GM18909 (cell line): ENCODE results near the gene SLC38A2.

Source experiments
- ATAC-seq: cut with Tn5 transposase; IDR thresholded peaks from one replicate; pipeline ENCODE4 v1.9.1; 2021; ENCODE audit warnings: mild to moderate bottlenecking; ENCODE audit not compliant: unreplicated experiment, poor library complexity

SLC38A2 gene

GRCh38 chr12:46396826-46397225 lies 24.3 kb upstream of the SLC38A2 start:
- ATAC-seq, result no peak

GRCh38 chr12:46395388-46395787 lies 22.8 kb upstream of the SLC38A2 start:
- no peak for ATAC-seq

DNA sequence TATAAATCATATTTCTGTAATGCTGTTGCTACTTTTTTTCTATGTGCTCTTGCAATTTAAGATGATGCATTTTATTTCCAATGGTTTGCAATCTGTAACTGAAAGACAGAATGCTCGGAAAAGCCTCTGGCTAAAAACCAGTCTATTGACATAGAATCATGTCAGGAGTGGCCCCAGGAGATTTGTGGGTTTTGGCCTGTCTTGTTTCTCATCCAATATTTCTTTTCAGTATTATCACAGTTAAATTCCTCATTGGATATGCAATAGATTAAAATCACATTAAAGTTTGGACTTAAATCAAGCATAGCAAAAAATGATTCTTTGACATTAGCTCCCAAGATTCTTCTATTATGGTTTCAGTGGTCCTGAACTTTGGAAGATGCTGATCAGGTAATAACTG lies 19.1 kb upstream of the SLC38A2 start:
- ATAC-seq, result no peak

- no peak for ATAC-seq
Measured at GRCh38 chr12:46390881-46391280, 18.3 kb upstream of the SLC38A2 start.

GRCh38 chr12:46390304-46390703 lies 17.7 kb upstream of the SLC38A2 start:
- no peak for ATAC-seq

DNA sequence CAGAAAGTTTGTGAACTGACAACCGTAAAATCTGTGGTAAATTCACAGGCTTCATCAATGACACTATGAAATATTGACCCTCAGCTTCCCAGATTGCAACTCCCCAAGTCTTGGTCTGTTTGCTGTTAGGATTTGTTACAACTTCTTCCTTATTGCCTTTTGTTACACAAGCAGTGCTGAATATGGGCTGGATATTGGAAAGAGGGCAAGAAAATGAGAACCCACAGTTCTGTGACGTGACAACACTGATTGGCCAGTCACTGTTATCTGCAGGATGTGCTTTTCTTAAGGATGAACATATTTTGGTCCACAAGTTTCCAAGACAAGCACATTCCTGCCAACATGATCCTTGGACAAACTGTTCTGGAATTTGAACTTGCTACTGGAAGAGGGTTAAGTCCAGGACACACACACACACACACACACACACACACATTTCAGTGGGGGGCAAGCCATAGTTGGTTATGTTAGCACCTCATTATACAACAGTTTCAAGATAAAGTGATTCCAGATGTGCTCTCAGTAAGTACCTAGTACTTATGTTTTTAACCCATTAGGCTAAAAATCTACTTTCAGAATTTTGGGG lies 16.6 kb upstream of the SLC38A2 start:
- ATAC-seq, result no peak

DNA sequence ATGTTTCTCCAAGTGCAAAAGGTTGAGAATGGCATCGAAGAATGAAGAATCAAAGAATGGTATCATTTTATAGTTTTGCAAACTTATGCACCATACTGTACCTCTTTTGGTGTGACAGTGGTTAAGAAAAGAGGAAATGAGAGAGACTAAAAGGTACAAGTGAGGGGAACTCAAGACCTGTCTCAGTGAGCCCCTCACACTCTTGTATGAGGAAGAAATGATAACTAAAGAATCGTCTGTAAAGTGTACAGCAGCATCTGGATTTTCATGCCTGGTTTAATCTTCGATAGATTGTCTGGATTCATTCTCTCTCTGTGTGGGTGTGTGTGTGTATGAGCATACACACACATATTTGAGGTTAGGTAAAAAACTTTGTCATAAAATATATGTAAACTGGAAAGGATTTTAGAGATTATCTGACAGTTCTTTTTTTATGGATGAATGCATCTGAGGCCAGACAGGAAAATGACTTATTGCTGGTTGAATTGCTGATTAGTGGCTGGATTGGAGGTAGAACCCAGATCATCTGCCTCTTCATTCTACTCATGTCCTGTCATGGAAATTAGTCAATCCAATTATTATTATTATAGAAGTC lies 16.0 kb upstream of the SLC38A2 start:
- peak; percentile 69 for ATAC-seq

GRCh38 chr12:46387670-46388069 lies 15.1 kb upstream of the SLC38A2 start:
- peak; percentile 17 for ATAC-seq

- ATAC-seq, result peak; percentile 23
Measured at GRCh38 chr12:46386877-46387629, 14.5 kb upstream of the SLC38A2 start.

- no peak for ATAC-seq
Measured at GRCh38 chr12:46386360-46386867, 13.8 kb upstream of the SLC38A2 start.

DNA sequence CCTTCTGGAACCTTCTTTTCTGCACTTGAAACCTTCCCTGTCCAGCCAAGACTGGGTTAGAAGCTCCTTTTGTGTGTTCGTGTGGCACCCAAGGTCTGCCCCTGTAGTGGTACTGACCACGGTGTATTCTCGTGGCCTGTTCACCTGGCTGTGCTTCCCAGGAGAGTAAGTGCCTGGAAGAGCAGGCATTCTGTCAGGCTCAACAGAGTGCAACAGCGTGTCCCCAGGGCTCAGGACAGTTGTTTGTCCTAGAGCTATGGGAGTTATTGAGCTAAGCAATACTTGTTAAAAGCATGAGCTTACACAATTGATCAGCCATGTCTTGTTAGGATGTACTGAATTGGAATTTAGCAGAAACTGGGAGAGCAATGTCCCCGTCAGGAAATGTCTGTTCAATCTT lies 12.9 kb upstream of the SLC38A2 start:
- no peak for ATAC-seq

DNA sequence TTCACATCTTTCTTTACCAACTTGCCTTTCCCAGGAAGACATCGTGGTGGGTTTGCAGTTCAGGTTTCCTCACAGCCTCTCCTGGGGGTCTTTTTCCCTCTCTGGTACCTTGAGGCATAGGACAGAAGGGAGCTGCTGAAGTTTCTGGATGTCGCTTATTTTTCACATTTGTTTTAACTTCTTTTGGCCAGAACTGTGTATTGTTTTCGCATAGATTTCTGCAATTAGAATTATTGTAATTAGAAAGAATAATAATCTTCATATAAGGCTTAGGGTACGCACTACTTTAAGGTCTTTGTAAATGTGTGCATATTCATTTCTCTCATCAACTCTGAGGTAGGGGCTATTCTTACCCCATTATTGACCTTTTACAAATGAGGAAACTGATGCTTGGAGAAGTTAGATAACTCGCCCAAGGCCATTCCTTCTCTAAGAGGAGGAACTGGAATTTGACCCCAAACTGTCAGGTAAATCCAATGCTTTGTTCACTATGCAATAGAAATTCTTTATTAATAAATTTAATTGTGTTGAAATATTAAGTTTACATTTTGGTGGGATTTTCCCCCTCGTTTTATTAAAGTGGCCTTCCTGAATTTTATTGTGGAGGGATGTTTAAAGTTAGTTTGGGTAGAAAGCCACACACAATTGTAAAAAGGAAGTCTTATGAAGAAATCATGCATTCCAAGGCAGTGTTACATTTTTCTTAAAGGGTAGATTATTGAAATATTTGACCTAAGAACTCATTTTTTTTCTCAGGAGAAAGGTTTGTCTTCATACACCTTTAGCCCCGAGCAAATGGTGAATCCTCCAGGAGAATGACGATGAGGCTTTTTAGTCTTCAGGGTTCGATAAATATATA lies 12.1 kb upstream of the SLC38A2 start:
- no peak for ATAC-seq

DNA sequence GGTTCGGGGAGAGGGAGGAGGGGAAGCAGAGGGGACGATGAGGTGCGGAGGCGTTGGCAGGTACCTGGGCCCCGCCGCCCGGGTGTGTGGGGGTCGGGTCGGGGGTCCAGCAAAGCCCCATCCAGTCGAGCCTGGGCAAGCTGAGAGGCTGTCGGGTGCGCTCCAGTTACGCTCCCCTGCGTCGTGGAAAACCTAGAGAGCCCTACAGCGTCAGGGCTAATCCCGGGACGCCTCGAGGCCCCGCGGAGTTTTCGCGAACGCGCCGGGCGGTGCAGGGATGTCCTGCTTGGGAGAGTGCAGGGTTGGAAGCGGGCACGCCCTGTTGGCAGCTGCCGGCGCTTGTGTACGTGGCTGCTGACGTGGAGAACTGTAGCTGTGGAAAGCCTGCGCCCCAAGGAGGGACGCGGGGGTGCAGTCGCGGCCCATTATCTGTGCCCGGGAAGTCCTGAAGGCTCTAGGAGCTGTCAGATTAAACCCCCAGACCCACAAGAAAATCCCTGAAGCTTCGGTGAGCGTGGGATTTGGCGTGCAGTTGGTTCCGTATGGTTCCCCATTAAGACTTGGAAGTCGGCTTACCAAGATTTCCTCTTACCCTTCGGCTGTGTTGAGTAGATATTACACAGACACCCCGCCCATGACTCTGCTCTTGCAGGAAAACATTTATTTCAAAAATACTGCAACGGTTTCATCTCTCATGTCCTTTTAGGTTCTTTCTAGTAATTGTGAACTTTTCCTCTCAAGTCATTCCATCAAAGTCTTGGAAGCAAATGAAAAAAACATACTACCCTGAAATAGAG lies 11.3 kb upstream of the SLC38A2 start:
- ATAC-seq, result peak; percentile 36

- ATAC-seq, result peak; percentile 73
Measured at GRCh38 chr12:46382964-46383653, 10.5 kb upstream of the SLC38A2 start.

DNA sequence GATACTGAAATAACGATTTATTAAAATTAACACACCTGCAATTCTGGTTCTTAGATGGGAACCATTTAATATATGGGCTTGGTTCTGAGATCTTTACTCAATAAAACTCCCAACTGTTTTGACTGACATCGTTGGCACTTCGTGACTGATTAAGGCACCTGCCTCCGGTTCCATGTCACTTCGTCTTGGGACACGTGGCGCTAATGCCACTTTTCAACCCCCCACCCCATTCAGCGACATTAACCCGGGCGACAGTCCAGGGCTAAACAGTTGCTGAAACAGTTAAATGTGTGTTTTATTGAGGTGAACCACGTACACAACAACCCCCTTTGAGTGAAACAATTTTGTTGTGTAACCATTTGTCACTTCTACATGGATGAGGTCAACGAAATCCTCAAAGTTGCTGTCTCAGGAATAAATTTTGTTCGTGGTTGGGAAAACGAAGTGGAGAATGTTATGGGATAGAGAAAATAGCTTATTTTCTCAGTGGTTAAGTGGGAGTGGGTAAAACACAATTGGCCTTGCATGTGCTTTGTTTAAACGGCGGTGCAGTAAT lies 9.9 kb upstream of the SLC38A2 start:
- ATAC-seq, result no peak

DNA sequence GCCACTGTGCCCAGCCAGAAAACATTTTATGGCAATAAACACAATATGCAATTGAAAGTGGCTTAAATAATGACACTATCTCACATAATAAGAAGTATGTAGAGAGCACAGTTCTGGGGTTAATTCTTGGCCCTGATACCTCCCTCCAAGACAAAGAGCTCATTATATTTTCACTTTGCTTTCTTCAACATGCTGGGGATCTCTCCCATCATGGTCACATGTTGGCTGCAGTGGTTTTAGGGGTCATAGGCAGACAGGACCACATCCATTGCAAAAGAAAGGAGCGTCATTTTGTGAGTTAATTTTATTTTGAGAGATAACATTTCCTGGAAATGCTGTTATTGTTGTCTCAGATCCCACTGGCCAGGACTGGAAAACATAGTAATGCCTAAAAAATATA lies 8.3 kb upstream of the SLC38A2 start:
- ATAC-seq, result no peak

GRCh38 chr12:46380022-46380796 lies 7.6 kb upstream of the SLC38A2 start:
- no peak for ATAC-seq

DNA sequence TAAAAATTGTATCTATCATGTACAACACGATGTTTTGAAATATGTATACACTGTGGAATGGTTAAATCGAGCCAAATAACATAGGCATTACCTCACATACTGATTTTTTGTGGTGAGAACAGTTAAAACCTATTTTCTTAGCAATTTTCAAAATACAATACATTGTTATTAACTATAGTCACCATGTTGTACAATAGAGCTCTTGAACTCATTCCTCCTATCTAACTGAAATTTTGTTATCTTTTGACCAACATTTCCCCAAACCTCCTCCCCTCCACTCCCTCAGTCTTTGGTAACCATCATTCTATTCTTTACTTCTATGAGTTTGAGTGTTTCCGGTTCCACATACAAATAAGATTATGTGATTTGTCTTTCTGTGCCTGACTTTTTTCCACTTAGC lies 6.8 kb upstream of the SLC38A2 start:
- ATAC-seq, result no peak
